PC-3 (cell line): Measurements from ENCODE around the gene ATXN10. TPM values are rescaled to one million over a fixed set of nuclear protein-coding genes. Genes with fewer than 3 reads are reported as not detected.

Source experiments
- ATAC-seq: fragments of 200-7000 bp; cut with Tn5 transposase; 2 replicates; pipeline ENCODE4 v1.9.1; 2020; ENCODE audit warnings: mild to moderate bottlenecking, moderate library complexity
- BruUV-seq: library from RNA; stranded (reverse); fragments of 400-500 nt; replicated peaks from 2 replicates; lab custom pipeline; 2021; lab: Mats Ljungman, UMichigan
- CTCF ChIA-PET: fragments of 300-600 bp; sonication (Branson Sonifier 250); formaldehyde crosslinking; loops from one replicate; lab custom pipeline; 2022; ENCODE audit warnings: antibody characterized with exemption; lab: Charles Lee
- POLR2A ChIA-PET: fragments of 300-600 bp; sonication (Branson Sonifier 250); formaldehyde crosslinking; loops from one replicate; lab custom pipeline; 2022; ENCODE audit warnings: antibody characterized with exemption; ENCODE audit not compliant: unreplicated experiment; lab: Charles Lee
- DNase-seq: peaks from one replicate; pipeline ENCODE4 v3.0.0-alpha.2; 2015
- H2AFZ ChIP-seq: fragments of 300-600 bp; sonication (generic); 2 replicates; pipeline ENCODE4 v1.6.0; 2016; ENCODE audit warnings: antibody characterized with exemption, low read length
- H3F3A ChIP-seq: fragments of 300-600 bp; sonication (generic); one replicate; pipeline ENCODE4 v1.6.0; 2017; ENCODE audit warnings: antibody characterized with exemption, low read length, control low read depth, mild to moderate bottlenecking; ENCODE audit not compliant: unreplicated experiment
- H3K27ac ChIP-seq: fragments of 300-600 bp; sonication (generic); 2 replicates; pipeline ENCODE4 v1.5.1; 2016; ENCODE audit warnings: mild to moderate bottlenecking, low read length
- H3K27me3 ChIP-seq: fragments of 300-600 bp; sonication (generic); 2 replicates; pipeline ENCODE4 v1.6.1; 2016; ENCODE audit warnings: low read length, mixed read lengths
- H3K36me3 ChIP-seq: fragments of 300-600 bp; sonication (generic); 2 replicates; pipeline ENCODE4 v1.6.1; 2016; ENCODE audit warnings: low read depth, mixed run types, low read length, mixed read lengths
- H3K4me1 ChIP-seq: fragments of 300-600 bp; sonication (generic); 2 replicates; pipeline ENCODE4 v1.5.1; 2016; ENCODE audit warnings: low read length; ENCODE audit not compliant: insufficient read depth
- H3K4me2 ChIP-seq: fragments of 300-600 bp; sonication (generic); 2 replicates; pipeline ENCODE4 v1.6.0; 2016; ENCODE audit warnings: low read length
- H3K4me3 ChIP-seq: fragments of 300-600 bp; sonication (generic); 2 replicates; pipeline ENCODE4 v1.5.1; 2016; ENCODE audit warnings: mild to moderate bottlenecking, low read length, mixed read lengths
- H3K79me2 ChIP-seq: fragments of 300-600 bp; sonication (generic); 2 replicates; pipeline ENCODE4 v1.6.1; 2017; ENCODE audit warnings: low read length, mixed read lengths
- H3K9ac ChIP-seq: fragments of 300-600 bp; sonication (generic); 2 replicates; pipeline ENCODE4 v1.6.0; 2016; ENCODE audit warnings: mild to moderate bottlenecking, low read length
- H3K9me2 ChIP-seq: fragments of 300-600 bp; sonication (generic); replicated peaks from 2 replicates; pipeline ENCODE4 v1.6.1; 2016; ENCODE audit warnings: mixed run types, low read length, mixed read lengths
- H3K9me3 ChIP-seq: fragments of 300-600 bp; sonication (generic); 2 replicates; pipeline ENCODE4 v1.6.1; 2016; ENCODE audit warnings: low read length, mixed read lengths
- H4K20me1 ChIP-seq: fragments of 300-600 bp; sonication (generic); 2 replicates; pipeline ENCODE4 v1.6.1; 2016; ENCODE audit warnings: low read length, mixed read lengths
- CTCF ChIP-seq: fragments of 300-600 bp; sonication (generic); conservative IDR thresholded peaks from 2 replicates; pipeline ENCODE4 v1.5.1; 2017; ENCODE audit warnings: antibody characterized with exemption, low read depth, mild to moderate bottlenecking, low read length
- EZH2 ChIP-seq: fragments of 300-600 bp; sonication (generic); IDR thresholded peaks from one replicate; pipeline ENCODE4 v1.6.1; 2017; ENCODE audit warnings: antibody characterized with exemption, mild to moderate bottlenecking, low read length; ENCODE audit not compliant: unreplicated experiment
- EZH2phosphoT487 ChIP-seq: fragments of 300-600 bp; sonication (generic); IDR thresholded peaks from 2 replicates; pipeline ENCODE4 v1.6.1; 2018; ENCODE audit warnings: mild to moderate bottlenecking, antibody characterized with exemption, low read length, borderline replicate concordance
- intact Hi-C: fragments of 100-400 bp; cut with micrococcal nuclease; formaldehyde crosslinking; loops from 2 replicates; pipeline ENCODE4 v1.9.0; 2023
- total RNA-seq: library from RNA; depleted of rRNA; stranded (reverse); fragments of >200 nt; gene quantifications from 2 replicates; pipeline ENCODE4 v1.2.3, GENCODE V29; 2014

The ATXN10 gene
- total RNA-seq, 1 experiment from 2014 or later: 40.6 TPM

GRCh38 chr22:45888221-45889092 is 216.8 kb downstream of the ATXN10 start:
- Histone ChIP-seq H3K79me2 (no peaks in the 10 kb centered on the region), H4K20me1 (no peaks in the 10 kb centered on the region), H3F3A (no peaks in the 10 kb centered on the region), H3K36me3 (no peaks in the 10 kb centered on the region), H3K9me3 (no peaks in the 10 kb centered on the region), H3K27me3 (no peaks in the 10 kb centered on the region), H3K27ac (peak overlapping the region; percentile 40; the same call in 1 of the 2 replicates), H3K9me2 (no peaks in the 10 kb centered on the region), H3K4me1 (peaks cover 15% of the 10 kb centered on the region), H3K9ac (peak overlapping the region; percentile 33; the same call in 1 of the 2 replicates), H3K4me3 (no peak overlapping the region), H2AFZ (no peak overlapping the region), H3K4me2 (no peak overlapping the region)
- intact Hi-C loops: no loop called here
- TF ChIP-seq EZH2phosphoT487 (no peak), CTCF (no peak)
- ChIA-PET CTCF (no interaction called here), POLR2A (no interaction called here)
- BruUV-seq: no TSS peak
- no peak for DNase-seq
- ATAC-seq: no peak

- Histone ChIP-seq H2AFZ (no peak overlapping the region), H3F3A (no peaks in the 10 kb centered on the region), H3K27ac (no peak overlapping the region), H3K36me3 (no peaks in the 10 kb centered on the region), H3K9ac (no peak overlapping the region), H3K9me2 (no peaks in the 10 kb centered on the region), H3K4me1 (peaks cover 18% of the 10 kb centered on the region), H3K27me3 (no peaks in the 10 kb centered on the region), H3K9me3 (no peaks in the 10 kb centered on the region), H3K79me2 (no peaks in the 10 kb centered on the region), H3K4me3 (no peak overlapping the region), H3K4me2 (no peak overlapping the region), H4K20me1 (no peaks in the 10 kb centered on the region)
- ChIA-PET POLR2A (no interaction called here), CTCF (no interaction called here)
- DNase-seq: no peak
- no TSS peak for BruUV-seq
- TF ChIP-seq EZH2phosphoT487 (no peak), CTCF (no peak), EZH2 (no peak)
- intact Hi-C loops: no loop called here
- no peak for ATAC-seq
These were observed 217.5 kb downstream of the ATXN10 start for GRCh38 chr22:45889093-45889538.
